Measurements from ENCODE around the gene PLP1.

- TF ChIP-seq CTCF (IDR thresholded peaks at IDR 0.05): no peak
- no peak for TF ChIP-seq POLR2A (IDR thresholded peaks at IDR 0.05)
- TF ChIP-seq EP300 (IDR thresholded peaks at IDR 0.05): no peak
These were observed 51.9 kb downstream of the PLP1 start for GRCh38 chrX:103828529-103828928.
